GM13976 (cell line): ENCODE data around the gene APOBEC4.

Source experiments
- DNase-seq: peaks from one replicate; pipeline ENCODE4 v3.0.0; 2012; ENCODE audit warnings: low spot score
- in situ Hi-C: fragments of 300-500 bp; cut with MboI; formaldehyde crosslinking; loops from one replicate; pipeline ENCODE4 v1.12.0; 2022; ENCODE audit warnings: low sequenced_read_pairs, mixed read lengths, inconsistent platforms; ENCODE audit not compliant: unreplicated experiment
- TF ChIP-seq, protein P1 (sequence below): IDR thresholded peaks from 2 replicates; pipeline ENCODE4 v1.5.1; 2012; ENCODE audit warnings: borderline replicate concordance, mild to moderate bottlenecking; ENCODE audit not compliant: insufficient read depth; ENCODE audit errors: extremely low read depth, missing control alignments, control extremely low read depth

APOBEC4 gene

DNA sequence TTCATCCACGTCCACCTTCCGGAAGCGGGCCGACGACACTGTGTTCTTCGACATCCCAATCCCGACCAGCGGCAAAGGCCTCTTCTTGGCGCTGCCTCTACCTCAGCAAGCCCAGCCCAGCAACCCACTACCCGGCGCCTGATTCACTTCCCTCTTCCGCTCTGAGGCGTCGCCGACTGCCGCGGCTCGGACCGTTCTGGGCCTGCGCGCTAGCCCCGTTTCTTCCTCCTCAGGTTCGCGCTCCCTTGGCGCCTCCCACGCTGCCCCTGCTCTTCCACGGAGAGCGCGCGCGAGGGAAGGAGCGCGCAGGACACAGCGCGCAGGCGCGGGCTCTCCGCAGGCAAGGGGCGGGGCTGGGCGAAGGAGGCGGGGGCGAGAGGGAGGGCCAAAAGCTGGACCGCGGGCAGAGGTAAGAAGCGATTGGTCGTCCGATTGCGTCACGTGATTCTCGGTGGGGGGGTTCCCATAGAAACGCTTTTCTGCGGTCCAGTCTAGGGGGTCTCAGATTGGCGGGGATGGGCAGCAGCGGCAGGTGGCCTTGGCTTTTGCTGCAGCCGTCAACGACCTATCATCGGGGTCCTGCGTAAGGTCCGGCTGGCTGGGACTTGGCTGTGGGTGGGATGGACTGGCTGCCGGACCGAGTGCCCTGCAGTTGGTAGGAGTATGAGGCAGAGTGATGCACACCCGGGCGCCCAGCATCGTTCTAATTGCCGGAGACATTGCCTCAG, 17.3 kb downstream of the APOBEC4 start, which contains the start of gene ARPC5:
Gene ARPC5 (minus strand): TSS at position 178 of the 728 bp plus-strand sequence. CDS start 124 bp downstream, at position 54.
- in situ Hi-C loops = no loop called here
- peak; percentile 96 for DNase-seq
- TF ChIP-seq, protein P1, sequence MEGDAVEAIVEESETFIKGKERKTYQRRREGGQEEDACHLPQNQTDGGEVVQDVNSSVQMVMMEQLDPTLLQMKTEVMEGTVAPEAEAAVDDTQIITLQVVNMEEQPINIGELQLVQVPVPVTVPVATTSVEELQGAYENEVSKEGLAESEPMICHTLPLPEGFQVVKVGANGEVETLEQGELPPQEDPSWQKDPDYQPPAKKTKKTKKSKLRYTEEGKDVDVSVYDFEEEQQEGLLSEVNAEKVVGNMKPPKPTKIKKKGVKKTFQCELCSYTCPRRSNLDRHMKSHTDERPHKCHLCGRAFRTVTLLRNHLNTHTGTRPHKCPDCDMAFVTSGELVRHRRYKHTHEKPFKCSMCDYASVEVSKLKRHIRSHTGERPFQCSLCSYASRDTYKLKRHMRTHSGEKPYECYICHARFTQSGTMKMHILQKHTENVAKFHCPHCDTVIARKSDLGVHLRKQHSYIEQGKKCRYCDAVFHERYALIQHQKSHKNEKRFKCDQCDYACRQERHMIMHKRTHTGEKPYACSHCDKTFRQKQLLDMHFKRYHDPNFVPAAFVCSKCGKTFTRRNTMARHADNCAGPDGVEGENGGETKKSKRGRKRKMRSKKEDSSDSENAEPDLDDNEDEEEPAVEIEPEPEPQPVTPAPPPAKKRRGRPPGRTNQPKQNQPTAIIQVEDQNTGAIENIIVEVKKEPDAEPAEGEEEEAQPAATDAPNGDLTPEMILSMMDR = no peak

DNA sequence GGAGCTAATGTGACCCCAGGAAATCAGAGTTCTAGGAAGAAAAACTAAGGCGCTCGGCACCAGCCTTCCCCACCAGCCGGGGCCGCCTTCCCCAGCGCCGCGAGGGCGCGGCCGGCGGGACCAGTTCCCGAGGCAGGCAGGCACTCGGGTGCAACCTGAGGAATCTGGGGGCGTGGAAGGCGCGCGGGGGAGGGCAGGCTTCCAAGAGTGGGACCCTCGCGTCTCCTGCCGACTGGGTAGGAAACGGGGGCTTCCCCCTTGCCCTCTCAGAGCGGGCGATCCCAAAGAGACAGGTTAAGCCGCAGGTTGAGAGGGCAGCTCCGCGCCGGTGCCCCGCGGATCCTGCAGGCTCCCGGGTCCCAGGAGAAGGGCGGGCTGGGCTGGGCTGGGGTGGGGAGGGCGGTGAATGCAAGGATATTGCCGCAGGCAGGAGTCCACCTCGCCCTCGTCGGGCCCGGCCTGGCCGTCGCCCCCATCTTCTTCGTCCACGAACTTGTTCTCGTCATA, 18.0 kb downstream of the APOBEC4 start:
- TF ChIP-seq, protein P1 = no peak
- in situ Hi-C loops = no loop called here
- DNase-seq = no peak

DNA sequence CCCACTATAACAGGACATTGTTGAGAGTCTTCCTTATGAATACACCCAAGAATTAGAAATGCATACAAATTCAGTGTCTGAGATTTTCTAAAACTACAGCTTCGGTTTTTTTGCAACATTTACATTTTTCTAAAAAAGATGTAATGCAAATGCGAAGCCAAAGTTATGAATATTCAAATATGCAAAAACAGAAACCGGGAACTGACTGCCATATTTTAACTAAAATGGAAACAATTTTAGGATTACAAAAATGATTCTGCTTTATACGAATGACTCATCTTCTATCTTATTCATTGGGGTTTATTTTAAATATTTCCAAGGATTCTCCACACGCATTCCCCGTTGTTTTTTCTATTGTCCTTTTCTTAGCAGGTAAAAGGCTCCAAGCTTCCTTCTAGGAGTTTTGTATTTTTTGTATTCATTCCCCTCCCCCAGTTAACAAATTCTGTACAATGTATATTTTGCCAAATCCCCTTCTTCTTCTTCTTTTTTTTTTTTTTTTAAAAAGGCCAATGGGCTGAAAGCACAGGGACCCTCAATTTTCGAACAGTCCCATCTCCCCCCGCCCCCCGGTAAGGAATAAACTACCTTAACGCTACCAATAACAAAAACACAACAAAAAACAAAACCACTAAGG, 18.6 kb downstream of the APOBEC4 start:
- in situ Hi-C loops = no loop called here
- TF ChIP-seq, protein P1 = no peak
- DNase-seq = no peak

DNA sequence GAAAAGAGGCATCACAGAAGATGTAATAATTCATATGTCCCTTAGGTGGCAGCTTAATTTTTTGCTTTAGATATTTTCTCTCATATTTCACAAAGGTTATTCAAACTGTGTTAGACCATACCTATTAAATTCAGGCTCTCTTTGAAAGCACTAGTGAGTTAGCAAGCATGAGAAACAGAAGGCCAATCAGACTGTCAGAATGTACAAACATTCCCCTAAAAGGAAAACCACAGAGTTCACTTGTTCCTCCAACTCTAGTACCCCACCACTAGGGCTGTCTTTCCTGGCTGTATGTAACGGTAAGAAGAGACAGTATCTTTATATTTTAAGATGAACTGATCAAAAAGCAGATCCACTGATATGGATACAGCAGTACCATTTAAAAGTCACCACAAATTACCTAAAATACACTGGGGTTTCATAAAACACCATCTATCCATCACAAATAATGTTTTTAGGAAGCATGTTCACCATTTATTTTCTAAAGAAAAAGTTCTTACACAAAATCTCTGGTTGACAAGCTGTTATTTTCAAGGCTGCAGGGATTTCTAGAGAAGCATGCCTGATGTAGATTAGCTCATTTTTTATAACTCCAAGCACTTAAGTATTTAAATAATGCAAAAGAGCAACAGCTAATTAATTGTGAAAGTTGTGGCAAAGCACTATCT, 19.3 kb downstream of the APOBEC4 start:
- peak; percentile 50 for DNase-seq
- TF ChIP-seq, protein P1 = no peak
- in situ Hi-C loops = no loop called here

DNA sequence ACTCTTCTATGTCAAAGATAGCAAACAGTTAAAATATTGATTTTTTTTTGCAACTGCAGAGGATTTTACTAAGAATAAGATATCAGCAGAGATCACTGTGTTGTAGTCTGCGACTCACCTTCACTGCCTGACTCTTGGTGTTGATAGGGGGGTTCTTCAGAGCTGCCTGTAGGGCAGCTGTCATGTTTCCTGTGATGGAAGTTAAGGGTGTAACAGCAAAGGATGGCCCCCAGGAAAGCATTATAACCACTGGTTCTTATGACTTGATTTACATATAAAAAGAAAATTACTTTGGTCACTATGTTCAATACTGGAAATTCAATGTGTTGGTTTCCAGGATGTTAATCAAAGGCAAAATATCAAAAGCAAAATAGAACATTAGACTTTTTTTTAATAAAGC, 20.2 kb downstream of the APOBEC4 start:
- no peak for DNase-seq
- TF ChIP-seq, protein P1 = no peak
- in situ Hi-C loops = no loop called here

DNA sequence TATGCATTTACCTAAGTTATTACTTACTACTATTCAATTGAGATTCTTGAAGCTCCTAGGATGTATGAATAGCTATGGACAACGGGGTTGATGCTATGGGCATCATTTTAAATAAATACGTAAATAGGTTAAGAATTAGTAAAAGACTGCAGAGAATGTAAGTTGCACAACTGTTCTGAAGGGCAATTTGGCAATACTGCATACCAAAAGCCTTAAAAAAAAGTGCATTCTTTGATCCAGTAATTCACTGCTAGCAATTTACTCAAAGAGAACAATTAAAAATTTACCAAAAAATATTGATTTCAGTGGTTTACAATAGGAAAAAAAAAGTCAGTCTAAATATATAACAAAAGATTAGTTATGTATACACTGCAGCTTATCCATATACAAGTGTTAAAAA, 21.0 kb downstream of the APOBEC4 start:
- TF ChIP-seq, protein P1 = no peak
- DNase-seq = no peak
- in situ Hi-C loops = no loop called here
